HUDEP-2 (cell line): Measurements from ENCODE around the gene DNAH2.
A peak's percentile ranks its signal among the peaks of the same experiment; 100 is the strongest.

Experiments
- DNase-seq, 76 experiments: peaks; one replicate each; lab custom pipeline; 2025; ENCODE audit not compliant: unreplicated experiment in 76 of 76; lab: John Stamatoyannopoulos, UW

The DNAH2 gene

DNA sequence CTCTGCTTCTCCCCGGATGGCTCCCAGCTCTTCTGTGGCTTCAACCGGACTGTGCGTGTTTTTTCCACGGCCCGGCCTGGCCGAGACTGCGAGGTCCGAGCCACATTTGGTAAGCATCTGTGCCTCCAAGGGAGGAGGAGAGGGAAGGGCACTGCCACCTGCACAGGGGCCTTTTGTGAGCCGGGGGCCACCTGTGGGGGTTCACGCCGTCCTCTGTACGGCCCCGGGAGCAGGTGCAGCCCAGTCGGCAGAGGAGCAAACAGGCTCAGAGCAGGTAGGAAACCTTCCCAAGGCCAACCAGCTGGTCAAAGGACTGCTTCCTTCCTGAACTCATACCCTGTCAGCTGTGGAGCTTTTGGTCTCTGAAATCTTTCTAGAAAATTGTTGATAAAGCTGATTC lies 15.9 kb upstream of the DNAH2 start:
- DNase-seq, result no peak

DNA sequence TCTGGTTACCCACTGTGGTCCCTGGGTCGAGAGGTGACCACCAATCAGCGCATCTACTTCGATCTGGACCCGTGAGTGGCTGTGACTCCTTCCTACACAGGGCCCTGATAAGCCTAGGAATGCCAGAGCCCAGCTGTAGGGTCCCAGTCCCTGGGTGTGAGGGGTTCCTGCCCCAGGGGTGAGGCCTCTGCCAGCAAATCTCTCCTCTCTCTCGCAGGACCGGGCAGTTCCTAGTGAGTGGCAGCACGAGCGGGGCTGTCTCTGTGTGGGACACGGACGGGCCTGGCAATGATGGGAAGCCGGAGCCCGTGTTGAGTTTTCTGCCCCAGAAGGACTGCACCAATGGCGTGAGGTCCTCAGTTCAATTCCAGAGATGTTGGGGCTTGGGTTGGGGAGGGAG lies 14.8 kb upstream of the DNAH2 start:
- DNase-seq, result no peak

DNA sequence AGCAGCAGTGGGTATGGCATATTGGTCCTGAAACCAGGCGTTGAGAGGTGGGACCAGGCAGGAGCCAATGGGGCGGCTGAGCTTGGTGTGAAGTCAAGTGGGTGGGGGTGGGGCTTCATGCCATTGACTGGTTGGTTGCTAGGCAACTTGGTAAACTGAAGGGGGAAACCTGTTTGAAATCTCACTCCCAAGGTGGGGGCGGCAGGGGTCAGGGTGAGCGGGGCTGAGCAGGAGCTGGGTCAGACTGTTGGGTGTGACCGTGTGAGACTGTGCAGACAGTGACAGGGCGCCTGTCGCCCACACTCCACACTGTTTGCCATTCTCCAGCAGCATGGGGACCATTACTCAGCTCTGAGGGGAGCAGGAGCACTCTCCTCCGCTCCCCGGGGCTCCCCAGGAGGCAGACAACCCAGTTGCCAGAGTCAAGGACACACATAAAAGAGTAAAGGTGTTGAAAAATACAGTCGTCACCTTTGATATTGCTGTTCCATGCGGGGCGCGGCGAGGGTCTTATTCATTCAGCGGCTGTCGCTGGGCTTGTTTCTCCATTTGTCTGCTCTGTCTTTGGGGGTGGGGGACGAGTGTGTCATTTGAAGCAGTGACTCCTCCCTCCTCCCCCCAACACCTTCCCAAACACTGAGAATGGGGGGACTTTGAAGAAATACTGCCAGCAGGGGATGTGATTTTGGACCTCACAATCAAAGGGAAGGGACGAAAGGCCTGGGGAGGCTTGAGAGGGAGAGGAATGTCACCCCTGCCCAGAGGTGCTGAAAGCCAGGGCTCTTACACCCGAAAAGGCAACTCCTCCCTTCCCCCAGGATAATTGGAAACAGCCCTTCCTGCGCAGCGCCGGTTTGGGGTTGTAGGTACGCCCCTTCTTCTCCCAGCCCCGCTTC lies 13.7 kb upstream of the DNAH2 start:
- DNase-seq, result peak in 1 of 76 experiments; percentile 8

DNA sequence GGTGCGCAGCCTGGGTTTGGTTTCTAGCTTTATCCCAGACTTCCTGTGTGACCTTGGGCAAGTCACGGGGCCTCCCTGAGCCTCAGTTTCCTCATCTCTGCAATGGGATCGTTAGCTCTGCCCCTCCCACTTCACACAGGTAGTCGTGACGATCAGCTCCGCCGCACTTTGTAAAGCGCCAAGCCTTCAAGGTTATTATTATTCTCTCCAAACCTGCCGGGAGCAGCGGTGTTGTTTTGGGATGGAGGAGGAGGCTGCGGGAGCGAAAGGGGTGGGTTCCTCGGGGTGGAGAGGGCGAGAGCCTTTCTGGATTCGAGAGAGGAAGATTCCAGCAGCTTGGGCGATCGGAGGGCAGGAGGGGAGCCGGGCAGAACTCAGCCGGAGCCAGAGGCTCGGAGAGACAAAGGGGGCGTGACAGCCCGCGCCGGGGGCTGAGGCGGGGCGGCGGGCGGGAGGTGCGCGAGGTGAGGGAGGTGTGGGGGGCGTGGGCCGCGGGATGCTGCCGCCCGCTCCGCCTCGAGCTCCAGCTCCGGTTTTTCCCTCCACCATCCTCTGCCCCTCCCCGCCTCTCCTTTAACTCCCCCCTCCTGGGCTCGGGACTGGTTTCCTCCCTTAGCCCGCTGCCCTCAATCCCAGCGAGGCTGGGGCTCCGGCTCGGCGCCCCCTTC lies 12.8 kb upstream of the DNAH2 start, which contains the start of gene EFNB3:
EFNB3 (plus strand) TSS at position 602 of the 668 bp plus-strand sequence. CDS start 397 bp downstream, outside the sequence.
- no peak for DNase-seq

DNA sequence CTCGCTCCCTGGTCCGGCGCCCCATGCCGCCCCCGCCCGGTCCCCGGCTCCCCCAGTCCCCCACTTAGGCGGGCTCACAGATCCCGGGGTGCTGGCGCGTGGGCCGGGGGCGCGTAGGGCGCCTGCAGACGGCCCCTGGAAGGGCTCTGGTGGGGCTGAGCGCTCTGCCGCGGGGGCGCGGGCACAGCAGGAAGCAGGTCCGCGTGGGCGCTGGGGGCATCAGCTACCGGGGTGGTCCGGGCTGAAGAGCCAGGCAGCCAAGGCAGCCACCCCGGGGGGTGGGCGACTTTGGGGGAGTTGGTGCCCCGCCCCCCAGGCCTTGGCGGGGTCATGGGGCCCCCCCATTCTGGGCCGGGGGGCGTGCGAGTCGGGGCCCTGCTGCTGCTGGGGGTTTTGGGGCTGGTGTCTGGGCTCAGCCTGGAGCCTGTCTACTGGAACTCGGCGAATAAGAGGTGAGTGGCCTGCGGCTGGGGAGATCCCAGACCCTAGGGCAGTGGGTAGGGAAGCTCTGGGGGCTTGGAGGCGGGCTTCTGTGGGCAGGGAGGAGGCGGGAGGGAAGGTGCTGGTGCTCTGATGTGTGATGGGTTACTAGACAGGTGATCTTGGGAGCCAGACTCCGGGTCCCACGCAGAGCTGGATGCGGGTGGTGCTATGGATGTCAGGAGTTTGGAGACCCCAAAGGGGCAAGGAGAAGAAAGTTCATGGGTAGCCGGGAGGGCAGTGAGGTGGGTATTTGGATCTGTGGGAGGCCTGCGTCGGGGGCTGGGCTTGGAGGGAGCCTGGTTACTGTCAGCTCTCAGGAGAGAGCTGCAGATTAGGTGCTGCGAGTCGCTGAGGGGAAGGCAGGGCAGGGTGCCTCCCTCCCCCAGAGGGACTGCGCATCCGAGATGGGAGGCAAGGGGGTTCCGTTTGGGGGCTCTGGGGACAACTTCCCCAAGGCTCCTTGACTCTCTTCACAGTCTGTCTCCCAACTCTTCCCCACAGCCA lies 12.0 kb upstream of the DNAH2 start:
- no peak for DNase-seq

DNA sequence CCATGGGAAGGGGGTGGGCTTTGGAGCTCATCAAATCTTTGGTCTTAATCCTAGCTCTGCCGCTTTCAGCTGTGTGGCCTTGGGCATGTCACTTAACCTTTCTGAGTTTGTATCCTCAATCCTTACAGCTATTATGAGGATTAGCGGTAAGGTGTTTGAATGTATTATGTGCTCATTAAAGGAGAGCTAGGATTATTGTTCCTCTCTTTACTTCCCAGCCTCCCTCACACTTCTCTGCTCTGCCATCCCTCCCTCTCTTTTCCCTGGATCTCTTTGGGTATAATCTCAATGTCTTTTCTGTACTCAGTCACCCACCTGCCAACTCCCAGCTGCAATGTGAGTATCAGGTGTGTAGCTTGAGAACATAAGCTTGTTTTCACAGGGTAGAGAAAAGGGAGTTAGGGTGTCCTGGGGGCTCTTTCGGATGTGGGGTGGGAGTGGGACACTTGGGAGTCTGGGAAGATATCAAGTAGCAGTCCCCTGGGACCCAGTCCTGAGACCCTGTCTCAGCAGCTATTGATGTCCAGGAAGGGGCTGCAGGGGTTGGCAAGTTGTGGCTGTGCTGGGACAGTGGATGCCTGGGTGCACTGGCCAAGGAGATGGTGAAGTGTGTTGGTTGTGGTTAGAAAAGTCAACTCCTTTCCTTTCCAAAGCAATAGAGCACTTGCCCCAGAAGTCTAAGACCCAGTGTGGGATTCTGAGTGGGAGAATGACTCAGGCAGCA lies 10.8 kb upstream of the DNAH2 start:
- no peak for DNase-seq

DNA sequence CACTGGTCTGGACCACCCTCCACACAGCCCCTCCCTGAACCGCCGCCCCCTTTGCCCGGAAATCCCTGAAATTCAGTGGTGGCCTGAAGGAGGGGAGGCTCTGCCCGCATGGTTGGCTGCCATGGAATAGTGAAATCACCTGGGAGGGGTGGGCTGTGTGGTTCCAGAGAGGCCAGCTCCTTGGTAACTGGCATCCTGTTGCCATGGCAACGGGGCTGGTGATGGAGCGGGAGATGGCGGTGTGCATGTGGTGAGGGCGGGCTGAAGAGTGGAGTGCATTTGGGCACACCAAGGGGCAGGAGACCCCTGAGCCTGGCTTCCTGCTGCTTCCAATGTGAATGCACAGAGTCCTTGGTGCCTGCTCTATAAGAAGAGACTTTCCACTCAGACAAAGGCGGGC lies 10.1 kb upstream of the DNAH2 start:
- no peak for DNase-seq

DNA sequence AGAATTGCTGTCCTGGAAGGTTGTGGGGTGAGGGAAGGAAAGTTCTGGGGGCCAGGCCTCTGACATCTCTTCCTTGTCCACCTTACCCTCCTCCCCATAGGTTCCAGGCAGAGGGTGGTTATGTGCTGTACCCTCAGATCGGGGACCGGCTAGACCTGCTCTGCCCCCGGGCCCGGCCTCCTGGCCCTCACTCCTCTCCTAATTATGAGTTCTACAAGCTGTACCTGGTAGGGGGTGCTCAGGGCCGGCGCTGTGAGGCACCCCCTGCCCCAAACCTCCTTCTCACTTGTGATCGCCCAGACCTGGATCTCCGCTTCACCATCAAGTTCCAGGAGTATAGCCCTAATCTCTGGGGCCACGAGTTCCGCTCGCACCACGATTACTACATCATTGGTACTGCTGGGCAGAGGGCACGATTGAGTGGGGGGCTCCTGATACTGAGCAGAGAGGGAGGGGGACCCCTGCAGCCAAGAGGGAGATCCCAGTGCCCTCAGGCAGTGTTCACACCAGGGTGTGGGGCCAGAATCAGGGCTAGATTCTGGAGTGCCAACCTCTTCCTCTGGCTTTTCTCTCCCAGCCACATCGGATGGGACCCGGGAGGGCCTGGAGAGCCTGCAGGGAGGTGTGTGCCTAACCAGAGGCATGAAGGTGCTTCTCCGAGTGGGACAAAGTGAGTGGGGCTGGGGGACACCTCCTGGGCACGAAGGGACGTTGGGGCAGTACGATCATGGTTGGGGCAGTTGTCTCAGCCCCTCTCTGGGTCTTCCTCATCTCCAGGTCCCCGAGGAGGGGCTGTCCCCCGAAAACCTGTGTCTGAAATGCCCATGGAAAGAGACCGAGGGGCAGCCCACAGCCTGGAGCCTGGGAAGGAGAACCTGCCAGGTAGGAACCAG lies 9.4 kb upstream of the DNAH2 start:
- DNase-seq, result no peak

DNA sequence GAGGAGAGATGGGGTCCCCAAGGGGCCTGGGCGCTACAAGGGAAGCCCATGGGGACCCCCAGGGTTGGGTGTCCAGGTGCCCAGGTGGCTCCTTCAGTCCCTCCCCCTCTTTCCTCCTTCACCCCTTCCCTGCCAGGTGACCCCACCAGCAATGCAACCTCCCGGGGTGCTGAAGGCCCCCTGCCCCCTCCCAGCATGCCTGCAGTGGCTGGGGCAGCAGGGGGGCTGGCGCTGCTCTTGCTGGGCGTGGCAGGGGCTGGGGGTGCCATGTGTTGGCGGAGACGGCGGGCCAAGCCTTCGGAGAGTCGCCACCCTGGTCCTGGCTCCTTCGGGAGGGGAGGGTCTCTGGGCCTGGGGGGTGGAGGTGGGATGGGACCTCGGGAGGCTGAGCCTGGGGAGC lies 8.5 kb upstream of the DNAH2 start:
- DNase-seq, result no peak

DNA sequence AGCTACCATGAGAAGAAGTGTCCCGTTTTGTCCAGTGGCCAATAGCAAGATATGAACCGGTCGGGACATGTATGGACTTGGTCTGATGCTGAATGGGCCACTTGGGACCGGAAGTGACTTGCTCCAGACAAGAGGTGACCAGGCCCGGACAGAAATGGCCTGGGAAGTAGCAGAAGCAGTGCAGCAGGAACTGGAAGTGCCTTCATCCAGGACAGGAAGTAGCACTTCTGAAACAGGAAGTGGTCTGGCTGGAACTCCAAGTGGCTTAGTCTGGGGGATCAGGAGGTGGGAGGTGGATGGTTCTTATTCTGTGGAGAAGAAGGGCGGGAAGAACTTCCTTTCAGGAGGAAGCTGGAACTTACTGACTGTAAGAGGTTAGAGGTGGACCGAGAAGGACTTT lies 7.2 kb upstream of the DNAH2 start:
- DNase-seq, result peak in 1 of 76 experiments; percentile 3

DNA sequence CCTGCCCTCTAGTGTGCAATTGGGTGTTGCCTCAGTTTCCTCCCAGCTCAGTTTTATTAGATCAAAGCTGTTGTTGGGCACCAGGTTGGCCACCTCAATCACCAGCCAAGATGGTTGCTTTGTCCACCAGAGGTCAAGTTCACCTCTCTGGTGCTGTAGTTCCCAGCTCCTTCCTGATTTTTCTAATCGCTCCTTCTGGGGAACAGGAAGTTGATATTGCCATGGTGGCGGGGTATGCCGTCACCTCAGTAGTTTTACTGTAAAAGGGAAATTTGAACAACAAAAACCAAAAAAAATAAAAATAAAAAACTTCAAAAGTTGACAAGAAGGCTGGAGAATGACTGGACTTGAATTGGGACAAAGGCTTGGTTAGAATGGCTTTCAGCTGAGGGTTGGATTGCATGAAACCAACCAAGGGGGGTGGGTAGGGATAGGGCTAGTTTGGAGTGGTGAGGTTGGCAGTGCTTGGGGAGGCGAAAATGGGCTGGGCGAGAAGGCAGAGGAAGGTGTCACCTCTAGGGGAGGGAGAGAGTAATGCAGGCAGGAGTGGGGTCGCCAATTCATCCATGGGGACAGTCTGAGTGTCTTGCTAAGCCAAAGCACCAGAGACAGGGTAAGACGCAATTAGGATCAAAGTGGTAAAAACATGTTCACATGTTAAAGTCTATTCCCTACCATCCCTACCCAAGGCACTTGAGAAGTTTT lies 6.3 kb upstream of the DNAH2 start:
- DNase-seq, result peak in 6 of 76 experiments; percentile 3 to 21 (median 9)

DNA sequence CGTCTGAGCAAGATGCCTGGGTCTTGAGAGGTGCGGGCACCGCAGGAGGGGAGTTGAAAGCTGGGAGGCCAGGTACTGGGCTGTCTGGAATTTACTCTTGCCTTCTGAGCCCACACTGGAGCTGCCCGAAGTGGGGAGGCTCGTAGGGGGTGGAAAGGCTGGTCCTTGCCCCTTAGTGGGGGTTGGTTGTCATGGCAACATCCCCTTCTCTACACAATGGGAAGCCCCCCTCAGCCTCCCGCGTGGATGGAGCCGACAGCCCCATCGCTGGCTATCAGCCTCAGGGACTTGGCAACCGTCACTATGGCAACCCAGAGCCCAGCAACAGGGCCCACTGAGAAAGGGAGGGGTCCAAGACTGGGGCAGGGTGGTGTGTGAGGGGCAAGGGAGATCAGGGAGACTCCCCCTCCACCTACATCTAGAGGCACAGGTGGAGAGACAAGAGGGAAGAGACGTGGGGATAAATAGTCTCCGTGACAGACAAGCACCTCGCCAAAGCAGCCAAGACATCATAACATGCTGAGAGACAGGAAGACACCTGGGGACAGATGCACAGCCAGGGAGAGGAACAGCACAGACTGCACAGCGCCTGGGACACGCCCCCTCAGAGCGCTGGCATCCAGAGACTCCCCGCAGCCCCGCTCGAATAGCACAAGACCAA lies 5.3 kb upstream of the DNAH2 start:
- DNase-seq, result no peak

DNA sequence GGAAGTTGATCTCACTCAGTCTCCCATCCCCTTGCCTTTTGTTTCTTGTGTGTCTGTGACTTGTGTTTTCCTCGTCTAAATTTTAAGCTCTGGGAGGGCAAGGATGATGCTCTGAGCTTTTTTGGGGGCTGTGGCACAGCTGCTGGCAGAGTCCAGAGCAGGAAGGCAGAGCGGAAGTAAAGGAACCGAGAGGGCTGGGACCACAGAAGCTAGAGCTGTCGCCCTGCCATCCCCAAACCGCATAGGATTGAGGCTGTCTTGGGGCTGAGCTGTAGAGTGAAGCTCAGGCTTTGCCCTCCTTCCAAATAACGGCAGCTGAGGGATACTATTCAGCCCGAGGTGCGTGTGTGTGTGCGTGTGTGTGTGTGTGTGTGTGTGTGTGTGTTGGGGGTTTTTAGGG lies 3.8 kb upstream of the DNAH2 start:
- DNase-seq, result no peak

DNA sequence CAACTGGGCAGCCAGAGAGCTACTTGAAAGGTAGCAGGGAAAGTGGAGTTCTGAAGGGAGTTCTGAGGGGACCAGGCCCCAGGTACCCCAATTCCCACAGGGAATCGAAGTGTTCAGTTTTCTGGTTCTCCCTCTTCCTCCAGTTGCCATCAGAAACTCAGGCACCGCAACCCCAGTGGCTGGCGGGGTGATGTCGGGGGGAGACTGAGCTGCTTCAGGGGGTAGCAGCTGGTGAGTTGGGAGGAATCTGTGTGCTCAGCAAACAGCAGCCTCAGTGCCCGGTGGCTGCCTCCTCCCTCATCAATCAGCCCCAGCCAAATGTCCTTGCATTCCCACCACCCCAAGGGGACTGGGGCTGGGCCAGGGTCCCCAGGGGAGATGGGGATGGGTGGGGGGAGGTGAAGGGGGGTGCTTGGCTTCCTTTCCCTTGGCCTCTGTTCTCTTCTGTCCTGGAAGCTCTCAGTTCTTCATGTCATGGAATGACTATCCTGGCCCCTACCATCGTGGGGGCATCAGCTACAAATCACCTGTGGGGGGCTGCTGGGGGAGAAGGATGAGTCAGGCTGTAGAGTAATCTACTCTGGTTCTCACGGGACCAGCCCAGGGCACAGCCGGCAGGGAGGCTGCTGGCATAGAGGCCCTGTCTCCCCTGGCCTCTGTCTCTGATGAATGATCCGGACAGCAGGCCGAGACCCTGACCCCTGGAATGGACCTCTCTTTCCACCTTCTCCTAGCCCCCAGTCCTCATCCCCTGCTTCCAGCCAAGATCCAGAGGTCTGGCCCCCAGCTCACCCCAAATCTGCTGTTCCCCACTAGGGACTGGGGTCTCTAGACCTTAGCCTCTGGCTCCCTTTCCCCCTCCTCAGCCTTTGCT lies 2.6 kb upstream of the DNAH2 start:
- no peak for DNase-seq

DNA sequence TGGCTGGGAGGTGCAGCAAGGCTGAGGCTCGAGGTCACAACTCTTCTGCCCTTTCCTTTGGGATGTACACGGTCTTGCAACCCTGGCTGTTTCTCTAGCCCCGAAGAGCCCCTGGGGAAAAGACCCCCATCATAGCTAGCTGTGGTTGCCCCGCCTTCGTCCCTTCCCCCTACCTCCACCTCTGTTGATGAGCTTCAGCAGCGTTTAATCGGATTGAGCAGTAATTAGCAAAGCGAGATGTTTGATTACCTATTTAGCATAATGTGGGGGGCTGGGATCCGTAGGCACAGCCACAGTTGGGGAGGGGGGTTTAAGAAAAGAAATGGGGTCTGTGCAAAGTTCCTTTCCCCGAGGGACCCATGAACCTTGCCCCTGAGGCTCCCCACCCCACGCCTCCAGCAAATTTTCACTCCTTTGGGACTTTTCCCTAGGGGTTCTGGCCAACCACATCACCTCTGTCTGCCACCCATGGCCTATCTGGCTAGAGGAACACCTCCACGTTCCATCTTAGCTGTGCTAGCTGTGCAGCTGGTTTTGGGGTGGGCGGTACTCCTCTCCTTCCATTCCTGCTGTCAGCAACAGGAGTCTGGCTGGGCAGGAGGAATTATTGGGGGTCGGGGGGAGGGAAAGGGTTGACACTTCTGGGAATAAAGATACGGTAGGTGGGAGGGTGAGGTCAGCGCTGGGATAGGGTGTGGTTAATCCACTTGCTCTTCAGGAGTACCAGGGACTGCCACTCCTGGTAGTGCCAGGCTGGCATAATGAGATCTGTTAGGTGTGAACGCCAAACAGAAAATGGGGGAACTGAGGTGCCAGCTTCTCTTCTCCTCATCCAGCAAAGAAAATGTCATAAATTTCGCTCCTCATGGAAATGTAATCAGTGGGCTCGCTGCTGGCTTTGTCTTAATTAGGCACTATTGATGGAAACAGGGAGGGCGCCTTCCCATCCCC lies 1.3 kb upstream of the DNAH2 start:
- DNase-seq, result no peak

DNA sequence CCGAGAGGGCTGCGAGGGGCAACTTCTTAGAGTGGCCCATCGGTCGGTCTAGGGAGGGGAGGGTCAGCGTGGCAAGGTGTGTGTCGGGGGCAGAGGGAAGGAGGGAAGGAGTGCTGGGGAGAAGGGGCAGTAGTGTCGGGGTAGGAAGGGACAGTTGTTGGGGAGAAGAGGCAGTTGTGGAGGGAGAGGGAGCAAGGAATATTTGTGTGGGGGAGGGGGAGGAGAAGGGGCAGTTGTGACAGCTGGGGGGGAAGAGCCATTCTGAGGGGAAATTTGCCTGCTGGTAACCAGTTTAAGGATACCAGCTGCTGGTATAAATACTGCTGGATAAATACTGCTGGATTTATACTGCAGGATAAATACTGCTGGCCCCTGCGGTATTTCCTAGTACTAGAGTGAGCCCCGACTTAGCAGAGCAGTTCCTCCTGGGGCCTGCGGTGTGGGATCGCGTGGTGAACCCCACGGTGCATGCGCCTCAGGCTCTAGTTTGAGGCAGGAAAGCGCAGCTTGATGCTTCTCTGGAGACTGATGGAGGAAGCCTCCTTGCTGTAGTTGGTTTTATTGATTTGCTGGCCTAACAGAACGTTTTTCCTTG lies 309 bp downstream of the DNAH2 start:
- no peak for DNase-seq
